NCI-H526 (cell line): ENCODE results near the gene SELENOO.
A peak's percentile ranks its signal among the peaks of the same experiment; 100 is the strongest.

Experiments used
- DNase-seq, 2 experiments: peaks; one replicate each; lab custom pipeline; 2025; lab: John Stamatoyannopoulos, UW

The SELENOO gene

DNA sequence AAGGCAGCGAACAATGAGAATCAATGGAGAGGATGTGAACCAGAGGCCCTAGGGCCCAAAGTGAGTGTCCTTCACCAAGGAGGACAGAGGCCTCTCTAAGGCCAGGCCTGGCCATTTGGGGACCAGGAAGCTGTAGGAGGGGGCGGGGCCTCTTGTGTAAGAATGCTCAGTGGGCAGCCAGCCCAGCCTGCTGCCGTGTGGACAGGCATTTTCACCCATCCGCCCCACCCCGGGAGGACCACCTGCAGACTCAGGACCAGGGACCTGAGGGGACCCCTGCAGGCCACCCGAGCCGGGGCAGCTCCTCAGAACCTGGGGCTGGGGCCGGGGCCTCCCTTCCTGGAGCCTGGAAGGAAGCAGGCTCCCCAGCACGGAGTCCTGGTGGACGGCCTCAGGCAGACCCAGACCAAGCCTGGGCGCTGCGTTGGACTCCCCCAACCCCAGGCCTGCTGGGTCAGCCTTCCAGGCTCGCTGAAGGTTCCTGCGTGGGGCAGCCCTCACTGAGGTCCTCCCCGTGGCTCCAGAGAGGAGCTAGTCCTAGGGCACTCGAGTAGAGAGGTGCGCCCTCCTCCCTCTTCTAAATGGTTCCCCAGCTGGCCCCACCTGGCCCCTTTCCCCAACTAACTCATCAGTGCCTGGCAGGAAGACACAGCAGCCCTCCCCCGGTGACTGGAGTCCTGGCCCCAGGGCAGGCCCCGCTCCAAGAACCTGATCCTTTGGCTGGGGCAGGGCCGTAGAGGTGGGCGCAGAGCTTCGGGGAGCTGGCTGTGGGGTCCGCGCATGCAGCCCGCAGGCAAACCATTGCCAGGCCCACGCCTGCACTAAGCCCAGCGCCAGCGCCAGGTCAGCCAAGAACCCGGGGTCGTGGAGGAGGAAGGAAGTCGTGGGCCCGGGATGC lies 16.6 kb upstream of the SELENOO start:
- DNase-seq, result no peak

DNA sequence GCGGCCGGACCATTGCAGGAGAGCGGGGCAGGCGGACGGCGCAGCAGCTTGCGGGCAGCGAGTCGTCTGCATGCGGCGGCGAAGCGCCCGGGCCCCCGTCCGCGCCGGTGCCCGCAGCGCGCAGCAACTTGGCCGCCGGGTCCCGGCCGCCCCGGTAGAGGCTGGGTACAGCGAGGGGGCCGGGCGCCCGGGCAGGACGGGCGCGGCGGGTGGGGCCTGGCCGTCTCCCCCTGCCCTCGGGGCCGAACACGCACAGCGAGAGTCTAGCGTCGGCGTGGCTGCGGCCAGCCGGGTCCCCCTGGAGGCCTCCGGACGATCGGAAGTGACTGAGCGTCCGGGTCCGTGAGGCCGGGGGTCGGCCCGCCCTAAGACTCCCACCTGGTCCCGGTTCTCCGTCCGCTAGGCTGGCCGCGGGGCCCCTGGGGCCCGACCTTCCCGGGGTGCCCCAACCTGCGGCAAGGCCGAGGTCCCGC lies 15.9 kb upstream of the SELENOO start:
- no peak for DNase-seq

GRCh38 chr22:50185375-50186087 lies 15.3 kb upstream of the SELENOO start, which contains the start of gene TRABD:
TRABD (plus strand) TSS chr22:50185913; CDS start chr22:50193061, 7,148 bp downstream.
- peak in 1 of 2 experiments; percentile 91 for DNase-seq

DNA sequence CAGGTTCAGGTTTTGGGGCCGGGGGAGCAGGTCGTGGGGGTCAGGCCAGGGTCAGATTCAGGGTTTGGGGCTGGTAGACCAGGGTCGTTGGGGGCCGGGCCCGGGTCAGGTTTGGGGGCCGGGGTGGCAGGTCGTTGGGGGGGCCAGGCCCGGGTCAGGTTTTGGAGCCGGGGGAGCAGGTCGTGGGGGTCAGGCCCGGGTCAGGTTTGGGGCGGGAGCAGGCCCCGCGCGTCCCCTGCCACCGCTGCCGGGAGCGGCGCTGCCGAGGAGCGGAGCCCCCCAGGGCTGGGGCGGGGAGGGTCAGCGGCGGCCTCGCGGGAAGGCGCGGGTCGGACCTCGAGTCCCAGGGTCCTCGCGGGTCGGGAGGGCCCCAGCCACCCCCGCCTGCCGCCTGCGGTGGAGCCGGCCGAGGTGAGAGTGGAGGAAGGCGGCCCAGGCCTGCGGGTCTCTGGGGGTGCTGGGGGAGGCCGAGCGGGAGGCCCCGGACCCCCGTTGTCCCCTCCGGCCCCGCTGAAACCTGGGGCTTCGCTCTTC lies 14.6 kb upstream of the SELENOO start:
- DNase-seq, result no peak

DNA sequence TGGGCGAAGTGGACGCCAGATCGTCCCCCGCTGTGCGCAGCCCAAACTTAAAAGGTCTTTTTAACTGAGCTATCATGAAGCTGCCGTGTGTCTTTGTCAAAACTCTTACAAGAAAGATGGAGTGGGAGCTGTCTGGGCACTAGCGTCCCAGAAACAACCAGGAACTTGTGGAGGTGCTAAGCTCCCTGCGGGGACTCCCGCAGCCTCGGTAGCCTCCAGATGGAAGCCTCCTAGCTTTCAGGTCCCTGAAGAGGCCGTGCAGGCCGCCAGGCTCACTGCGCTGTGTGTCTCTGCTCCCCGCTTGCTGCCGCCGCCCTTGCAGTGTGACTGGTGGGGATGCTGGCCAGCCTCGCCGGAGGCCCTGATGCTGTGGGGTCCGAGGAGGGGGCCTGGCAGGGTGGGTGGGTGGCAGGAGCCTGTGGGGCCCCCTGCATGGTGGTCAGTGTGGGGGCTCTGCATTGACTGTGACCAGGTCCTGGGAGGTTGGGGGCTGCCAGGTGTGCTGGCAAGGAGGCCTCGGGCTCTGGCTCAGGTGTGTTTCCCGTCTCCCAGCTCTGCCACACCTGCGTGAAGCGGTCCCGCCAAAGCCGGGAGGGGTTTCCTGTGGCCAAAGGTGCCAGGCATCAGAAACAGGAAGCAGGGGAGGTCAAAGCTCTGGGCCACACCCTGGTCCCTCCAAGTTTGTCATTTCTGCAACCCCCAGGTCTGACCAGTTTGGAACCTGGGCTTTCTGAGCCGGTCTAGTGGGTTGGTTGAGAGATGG lies 13.9 kb upstream of the SELENOO start:
- DNase-seq, result peak in 1 of 2 experiments; percentile 35

DNA sequence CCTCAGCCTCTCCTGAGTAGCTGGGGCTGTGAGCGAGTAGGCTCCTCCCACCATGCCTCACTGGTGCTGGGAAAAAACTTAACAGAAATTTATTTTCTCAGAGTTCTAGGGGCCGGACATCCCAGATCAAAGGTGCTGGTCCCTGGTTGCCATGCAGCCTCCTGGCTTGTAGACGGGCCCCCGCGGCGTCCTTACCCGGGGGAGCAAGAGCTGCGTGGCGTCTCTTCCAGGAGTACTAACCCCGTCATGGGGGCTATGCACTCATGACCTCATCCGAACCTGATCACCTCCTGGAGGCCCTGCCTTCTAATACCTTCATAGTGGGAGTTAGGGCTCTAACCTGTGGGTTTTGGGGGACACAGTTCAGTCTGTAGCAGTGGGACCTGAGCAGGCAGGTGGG lies 12.5 kb upstream of the SELENOO start:
- no peak for DNase-seq

DNA sequence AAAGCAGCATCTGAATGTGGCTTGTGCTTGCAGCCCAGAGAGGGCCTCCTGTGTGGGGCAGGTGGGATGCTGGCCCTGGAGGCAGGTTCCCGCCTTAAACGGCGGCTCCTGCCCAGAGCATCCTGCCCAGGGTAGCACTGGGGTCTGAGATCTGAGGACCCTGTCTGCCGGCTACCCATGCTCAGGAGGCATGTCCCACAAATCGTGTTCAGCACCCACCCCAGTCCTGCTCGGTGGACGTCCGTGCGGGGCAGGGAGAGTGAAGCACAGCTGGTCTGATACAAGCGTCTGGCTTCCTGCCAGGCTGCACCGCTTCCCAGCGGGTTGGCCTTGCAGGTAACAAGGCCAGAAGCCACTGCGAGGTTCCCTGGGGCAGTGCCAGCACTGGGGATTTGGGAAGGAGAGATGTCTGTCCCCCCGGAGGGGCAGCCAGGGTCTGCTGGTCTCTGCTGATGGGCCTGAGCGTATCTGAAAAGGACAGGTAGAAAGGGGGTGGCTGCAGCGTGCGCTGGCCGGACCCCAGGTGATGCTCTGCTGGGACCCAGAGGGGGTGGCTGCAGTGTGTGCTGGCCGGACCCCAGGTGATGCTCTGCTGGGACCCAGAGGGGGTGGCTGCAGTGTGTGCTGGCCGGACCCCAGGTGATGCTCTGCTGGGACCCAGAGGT lies 11.5 kb upstream of the SELENOO start:
- no peak for DNase-seq

- no peak for DNase-seq
These were observed 11.0 kb upstream of the SELENOO start for GRCh38 chr22:50189849-50190181.

DNA sequence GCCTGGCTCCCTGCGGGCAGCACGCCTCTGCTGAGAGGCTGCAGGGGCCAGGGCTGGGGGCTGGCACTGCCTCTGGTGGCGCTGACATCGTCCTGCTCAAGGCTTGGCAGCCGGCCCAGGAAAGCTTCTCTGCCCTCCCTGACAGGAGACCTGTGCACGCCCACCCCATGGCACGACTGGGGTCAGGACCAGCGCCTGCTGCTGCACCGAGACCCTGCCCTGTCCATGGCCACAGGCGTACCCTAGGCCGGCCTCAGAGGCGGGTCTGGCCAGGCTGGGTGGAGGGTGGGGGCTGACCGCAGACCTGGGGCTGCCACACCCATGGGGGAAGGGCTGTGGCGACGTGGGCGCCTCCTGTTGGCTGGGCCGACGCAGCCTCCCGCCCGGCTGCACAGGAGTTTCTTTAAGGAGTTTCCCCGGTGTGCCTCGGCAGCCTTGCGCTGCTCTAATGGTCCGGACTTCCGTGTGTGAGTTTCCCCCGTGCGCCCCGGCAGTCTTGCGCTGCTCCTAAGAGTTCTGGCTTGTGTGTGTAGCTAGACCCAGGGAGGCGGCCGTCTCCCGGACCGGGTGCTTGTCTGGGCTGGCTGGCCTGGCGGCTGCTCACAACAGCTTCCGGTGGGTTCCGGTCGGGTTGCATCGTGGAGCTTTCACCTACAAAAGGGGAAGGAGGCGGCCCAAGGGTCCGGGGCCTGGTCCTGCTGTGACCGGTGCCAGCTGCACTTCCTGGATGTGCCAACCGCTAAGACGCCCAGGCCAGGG lies 10.4 kb upstream of the SELENOO start:
- DNase-seq, result peak; percentile 33 to 75

GRCh38 chr22:50190941-50191741 lies 9.7 kb upstream of the SELENOO start:
- DNase-seq, result no peak

DNA sequence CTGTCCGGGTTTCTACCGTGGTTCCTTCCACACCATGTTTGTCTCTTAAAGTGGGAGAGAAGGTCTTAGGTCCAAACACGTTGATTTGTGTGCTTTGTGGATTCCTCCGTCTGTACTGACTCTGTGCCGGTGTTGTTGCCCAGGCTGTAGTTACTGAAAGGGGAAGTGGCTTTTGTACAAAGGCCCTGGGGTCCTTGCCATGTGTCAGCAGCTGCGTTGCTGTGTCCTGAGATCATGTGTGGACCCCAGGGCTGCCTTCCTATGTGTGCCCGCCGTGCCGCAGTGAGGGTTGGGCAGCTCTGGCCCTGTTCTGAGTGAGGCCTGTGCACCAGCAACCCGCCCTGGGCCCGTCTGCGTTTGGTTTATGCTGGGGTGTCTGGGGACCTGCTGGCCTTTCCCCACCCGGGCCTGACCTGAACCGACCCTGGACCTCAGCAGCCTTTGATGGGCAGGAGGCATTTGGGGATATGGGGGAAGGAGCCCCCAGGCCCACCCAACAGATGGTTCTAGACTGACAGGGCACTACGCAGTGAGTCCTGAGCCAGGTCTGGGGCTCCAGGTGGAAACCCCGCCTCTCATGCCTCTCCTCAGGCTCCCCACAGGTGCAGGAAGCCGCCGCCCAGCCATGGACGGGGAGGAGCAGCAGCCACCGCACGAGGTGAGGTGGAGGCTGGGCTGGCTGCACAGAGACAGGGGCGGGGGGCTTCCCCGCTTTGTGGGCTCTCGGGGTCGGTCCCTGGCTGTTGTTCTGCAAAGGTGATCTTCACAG lies 8.2 kb upstream of the SELENOO start:
- no peak for DNase-seq

DNA sequence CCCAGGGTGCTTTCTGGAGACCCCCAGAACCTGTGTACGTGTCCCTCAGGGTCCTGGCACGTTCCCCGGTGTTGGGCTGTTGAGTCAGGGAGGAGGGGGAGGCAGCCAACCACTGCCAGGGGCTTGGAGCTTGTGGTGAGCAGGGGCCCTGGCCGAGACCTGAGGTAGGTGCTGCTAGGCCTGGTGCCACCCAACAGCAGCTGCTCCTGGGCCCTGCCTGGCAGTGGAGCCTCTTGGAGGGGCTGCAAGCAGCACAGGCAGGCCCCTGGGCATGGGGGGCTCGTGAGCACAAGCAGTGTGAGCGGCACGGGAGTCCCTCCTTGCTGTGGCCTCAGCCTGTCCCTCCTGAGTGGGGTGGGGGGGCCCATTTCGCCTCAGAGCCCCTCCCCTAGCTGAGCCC lies 7.2 kb upstream of the SELENOO start:
- DNase-seq, result no peak

DNA sequence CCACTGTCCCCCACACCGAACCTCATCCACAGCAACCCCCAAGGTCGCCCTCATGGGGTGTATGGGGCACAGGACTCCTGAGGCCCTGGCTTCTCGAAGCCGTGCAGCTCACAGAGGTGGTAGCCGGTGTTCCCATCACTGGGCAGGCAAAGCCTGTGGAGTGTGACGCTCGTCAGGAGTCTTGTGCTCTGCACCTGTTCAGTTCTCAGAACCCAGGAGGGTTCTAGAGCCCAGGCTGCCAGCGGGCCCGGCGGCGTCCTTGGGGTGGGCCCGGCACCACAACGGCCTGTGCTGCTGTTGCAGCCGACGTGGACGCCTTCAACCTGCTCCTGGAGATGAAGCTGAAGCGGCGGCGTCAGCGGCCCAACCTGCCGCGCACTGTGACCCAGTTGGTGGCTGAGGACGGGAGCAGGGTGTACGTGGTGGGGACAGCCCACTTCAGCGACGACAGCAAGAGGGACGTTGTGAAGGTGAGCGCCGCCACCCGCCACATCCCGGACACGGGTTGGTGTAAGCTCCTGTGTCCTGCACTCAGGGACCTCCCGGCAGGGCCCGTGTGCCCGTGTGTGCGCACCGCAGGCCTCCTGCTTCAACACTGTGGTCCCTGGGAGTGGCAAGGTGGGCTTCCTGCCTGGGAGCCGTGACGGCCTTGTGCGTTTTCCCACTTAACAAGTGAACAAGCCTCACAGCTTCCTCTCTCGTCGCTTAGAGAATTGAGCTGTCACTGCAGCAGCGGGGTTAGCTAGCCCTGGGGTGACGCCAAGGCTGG lies 6.6 kb upstream of the SELENOO start:
- DNase-seq, result no peak

- no peak for DNase-seq
These were observed 4.6 kb upstream of the SELENOO start for GRCh38 chr22:50196256-50196655.

- no peak for DNase-seq
These were observed 3.6 kb upstream of the SELENOO start for GRCh38 chr22:50197000-50197800.

- no peak for DNase-seq
These were observed 2.8 kb upstream of the SELENOO start for GRCh38 chr22:50197856-50198623.

- no peak for DNase-seq
These were observed 2.2 kb upstream of the SELENOO start for GRCh38 chr22:50198624-50199017.
